Dermis microvascular lymphatic vessel endothelial cell (primary cell): Measurements from ENCODE around the gene CRYBB1. TPM values are rescaled to one million over a fixed set of nuclear protein-coding genes. Genes with fewer than 3 reads are reported as not detected.

Experiments used
- DNase-seq, 2 donors: peaks; one replicate each; pipeline versions ENCODE4 v3.0.0 to v3.0.0-alpha.2; 2010; ENCODE audit warnings: low read depth in 2 of 2
- total RNA-seq: library from RNA; depleted of rRNA; stranded (reverse); fragments of >200 nt; gene quantifications from 2 replicates; pipeline ENCODE4 v1.2.1, GENCODE V29; 2014

CRYBB1 gene
- total RNA-seq = 0.13 and 0.51 TPM in 2 replicates

GRCh38 chr22:26617271-26618199 lies at the start of gene CRYBB1:
TSS of gene CRYBB1 (minus strand) at chr22:26618027. CDS start at chr22:26616319, 1,708 bp downstream.
- DNase-seq = no peak

GRCh38 chr22:26667140-26667539 lies 49.3 kb upstream of the CRYBB1 start:
- no peak for DNase-seq

DNA sequence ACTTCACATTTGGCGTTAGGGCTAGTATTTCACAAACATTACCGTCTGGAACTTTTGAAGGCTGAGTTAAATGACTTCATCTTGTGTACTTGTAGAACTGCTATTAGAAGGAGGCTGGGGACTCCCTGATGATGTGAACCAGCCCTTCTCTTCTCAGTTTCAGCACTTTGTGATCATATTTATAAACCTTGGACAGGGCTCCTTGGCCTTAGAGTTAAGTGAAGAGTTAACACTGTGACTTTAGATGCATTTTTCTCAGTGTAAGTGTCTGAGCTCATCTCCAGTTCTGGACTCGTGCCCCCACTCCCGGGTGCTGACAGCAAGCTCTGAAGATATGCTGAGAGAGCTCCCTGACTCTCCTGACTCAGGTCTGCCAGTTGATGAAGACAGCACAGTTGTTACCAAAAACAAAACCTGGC lies 48.0 kb upstream of the CRYBB1 start:
- no peak for DNase-seq

GRCh38 chr22:26663374-26663923 lies 45.6 kb upstream of the CRYBB1 start:
- DNase-seq = no peak

GRCh38 chr22:26662160-26662559 lies 44.3 kb upstream of the CRYBB1 start:
- DNase-seq = no peak

DNA sequence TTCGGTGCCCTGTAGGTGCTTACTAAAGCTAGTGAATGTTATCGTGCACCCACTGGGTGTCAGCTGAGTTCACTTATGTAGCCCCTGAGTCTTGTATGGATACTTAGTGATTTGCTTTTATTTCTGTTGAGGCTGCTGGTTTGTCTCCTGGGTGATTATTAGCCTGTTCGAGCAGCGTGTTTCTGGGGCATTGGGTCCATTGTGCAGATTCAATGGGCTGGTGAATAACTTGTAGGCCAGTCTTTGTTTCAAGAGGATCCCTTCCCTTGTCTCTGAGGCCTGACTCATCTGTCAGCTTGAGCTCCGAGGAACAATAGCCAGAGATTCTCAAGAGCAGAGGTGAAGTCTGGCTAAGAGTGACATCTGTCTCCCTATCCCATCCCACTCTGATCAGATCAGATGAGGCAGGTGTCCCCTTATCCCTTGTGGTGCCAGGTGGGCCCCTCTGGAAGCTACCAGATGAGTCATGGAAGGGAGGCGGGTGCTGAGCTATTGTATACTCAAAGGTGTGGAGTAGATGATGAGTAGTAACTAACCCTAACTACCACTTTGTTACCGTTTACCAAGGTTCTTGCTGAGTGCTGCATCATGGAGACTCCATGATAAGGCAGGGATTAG lies 43.2 kb upstream of the CRYBB1 start:
- peak in 1 of 2 donors; percentile 8 for DNase-seq

DNA sequence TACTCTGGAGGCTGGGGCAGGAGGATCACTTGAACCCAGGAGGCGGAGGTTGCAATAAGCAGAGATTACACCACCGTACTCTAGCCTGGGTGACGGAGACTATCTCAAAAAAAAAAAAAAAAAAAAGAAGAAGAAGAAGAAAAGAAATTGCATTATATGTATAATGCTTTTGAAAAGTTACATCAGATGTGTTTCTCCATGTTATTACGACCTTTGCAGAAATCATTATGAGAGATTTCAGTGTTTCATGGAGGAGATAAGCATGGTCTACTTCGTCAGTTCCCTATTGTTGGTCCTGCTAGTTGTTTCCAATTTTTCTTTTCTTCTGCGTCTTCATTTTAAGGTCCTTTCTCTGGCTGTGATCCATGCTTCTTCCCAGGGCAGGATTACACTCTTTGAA lies 42.5 kb upstream of the CRYBB1 start:
- no peak for DNase-seq

DNA sequence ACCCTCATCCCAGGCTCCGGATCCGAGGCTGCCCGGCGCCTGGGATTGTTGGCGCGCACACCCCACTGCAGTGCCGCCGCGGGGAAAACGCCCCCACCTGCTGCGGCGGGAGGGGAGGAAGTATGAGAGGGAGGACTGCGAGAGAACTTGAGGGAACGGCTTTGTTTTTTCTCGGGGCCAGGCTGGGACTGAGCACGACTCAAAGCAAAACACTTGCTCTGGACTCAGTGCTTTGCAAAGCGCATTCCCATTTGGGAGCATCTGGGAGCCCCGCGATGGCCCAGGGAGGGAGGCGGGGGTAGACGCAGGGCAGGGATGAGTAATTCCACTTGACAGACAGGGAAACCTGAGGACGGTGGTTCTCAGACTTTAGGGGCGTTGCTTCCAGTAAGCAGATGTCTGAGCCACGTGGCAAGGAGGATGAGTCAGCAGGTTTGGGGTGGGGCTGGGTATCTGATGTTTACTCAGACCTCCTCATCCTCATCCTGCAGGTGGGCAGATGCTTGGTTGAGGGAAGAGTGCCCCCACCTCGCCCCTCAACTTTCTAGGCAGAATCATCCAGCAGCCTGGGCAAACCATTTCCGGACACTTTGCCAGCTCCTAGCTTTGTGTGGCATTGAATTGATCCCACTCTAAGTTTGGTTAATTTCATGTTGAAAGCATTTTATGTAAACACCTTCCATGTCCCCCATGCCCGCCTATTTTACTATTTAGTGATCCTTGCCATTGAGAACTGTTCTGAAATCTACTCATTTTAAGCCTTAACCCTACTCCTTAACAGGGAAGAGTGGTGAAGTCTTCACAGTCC lies 41.0 kb upstream of the CRYBB1 start:
- peak in 1 of 2 donors; percentile 77 for DNase-seq

- no peak for DNase-seq
Measured at GRCh38 chr22:26658161-26658560, 40.3 kb upstream of the CRYBB1 start.

- DNase-seq = no peak
Measured at GRCh38 chr22:26656891-26657851, 39.3 kb upstream of the CRYBB1 start, which contains the start of gene MIAT. TSS of gene MIAT (plus strand) at chr22:26657588.

DNA sequence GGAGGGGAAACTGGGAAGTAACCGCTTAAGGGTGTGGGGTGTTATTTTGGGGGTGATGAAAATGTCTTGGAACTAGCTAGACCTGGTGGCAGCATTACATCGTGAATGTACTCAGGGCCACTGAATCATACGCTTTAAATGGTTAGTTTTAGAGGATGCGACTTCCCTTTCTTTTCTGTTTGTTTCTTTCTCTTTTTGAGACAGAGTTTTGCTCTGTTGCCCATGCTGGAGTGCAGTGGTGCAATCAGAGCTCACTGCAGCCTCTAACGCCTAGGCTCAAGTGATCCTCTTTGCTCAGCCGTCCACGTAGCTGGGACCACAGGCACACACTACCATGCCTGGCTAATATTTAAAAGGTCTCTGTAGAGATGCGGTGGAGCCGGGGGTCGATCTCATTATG lies 34.0 kb upstream of the CRYBB1 start:
- DNase-seq = no peak

- DNase-seq = no peak
Measured at GRCh38 chr22:26650722-26651421, 33.0 kb upstream of the CRYBB1 start.

- no peak for DNase-seq
Measured at GRCh38 chr22:26648528-26649388, 30.9 kb upstream of the CRYBB1 start.

DNA sequence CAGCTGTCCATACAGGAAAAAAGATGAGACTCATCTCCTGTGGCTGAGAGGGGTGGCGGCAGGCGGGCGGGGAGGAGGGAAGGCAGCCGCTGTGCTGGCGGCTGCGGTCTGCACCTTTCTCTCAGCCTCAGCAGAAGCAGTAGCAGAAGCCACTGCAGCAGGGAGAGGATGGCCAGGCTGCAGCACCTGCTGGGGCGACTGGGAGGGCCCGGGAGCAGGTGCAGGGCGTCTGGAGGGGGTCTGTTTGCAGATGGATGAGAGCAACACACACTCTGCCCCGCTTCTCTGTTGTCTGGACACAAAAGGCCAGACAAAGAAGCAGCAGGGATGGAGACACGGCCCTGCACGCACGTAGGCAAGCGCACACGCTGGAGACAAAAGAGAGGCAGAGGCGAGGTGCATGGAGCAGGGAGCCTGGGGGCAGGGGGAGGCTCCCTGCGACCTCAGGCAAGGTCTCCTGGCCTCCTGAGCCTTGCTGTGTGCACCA lies 30.2 kb upstream of the CRYBB1 start:
- DNase-seq = no peak

GRCh38 chr22:26646158-26646557 lies 28.3 kb upstream of the CRYBB1 start:
- no peak for DNase-seq

DNA sequence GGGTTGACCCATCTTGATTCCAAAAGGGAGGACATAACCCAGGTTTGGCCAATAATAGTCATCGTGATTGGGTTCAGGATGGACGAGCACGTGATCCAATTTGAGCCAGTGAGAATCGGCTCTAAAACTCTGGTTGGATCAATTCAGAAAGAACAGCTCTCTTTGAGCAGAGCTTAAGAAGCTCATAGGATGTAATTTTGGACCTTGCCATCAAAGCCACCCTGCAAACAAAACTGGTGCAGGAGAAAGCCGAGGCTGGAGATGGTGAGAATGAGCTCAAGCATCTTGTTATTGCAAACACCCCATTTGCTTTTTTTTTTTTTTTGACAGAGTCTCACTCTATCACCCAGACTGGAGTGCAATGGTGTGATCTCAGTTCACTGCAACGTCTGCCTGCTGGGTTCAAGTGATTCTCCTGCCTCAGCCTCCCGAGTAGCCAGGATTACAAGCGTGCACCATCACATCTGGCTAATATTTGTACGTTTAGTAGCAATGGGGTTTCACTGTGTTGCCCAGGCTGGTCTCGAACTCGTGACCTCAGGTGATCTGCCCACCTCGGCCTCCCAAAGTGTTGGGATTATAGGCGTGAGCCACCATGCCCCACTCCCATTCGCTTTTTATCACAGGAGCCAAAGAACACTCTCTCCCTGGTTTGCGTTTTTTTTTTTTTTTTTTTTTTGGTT lies 25.7 kb upstream of the CRYBB1 start:
- DNase-seq = no peak

DNA sequence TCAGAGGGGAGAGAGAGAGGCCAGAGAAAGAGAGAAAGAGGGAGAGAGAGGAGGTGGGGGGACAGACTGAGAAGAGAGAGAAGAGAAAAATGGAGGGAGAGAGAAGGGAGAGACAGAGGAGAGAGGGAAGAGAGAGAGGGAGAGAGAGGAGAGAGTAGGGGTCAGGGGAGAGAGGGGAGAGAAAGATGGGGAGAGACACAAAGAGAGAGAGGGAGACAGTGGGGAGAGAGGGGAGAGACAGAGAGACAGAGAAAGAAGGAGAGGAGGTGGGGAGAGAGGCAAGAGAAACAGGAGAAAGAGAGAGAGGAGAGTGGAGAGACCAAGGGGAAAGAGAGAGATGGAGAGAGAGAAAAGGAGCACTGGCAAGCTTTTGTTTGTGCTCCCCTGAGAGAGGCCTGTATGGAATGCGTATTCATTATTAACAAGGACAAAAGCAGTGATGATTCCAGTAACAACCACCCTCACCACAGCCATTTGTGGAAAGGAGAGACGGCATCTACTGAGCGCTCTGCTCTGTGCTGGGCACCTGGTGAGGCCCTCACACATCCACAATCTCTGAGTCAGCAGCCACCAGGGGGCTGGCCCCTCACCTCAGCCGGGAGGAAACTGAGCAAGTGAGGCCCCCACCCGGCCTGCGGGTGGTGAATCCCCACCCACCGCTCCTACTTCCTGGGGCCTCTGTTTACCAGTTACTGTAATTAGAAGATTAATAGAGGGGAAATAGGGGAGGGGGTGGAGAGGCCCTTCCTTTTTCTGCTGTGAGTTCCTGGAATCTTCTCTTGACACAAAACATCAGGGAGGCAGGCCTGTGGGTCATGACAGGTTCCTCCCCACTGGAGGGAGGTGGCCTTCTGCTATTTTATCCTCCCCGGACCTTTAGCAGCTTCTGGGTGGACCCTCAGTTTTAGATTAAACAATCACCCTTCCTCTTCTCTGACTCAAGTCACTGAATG lies 24.9 kb upstream of the CRYBB1 start:
- DNase-seq = peak in 1 of 2 donors; percentile 18
